Endothelial cell of umbilical vein (primary cell): ENCODE data around the gene SLC12A5. TPM values are rescaled to one million over a fixed set of nuclear protein-coding genes. Genes with fewer than 3 reads are reported as not detected.

Experiments used
- BruUV-seq: library from RNA; stranded (reverse); fragments of 400-500 nt; replicated peaks from 2 replicates; lab custom pipeline; 2021; lab: Mats Ljungman, UMichigan
- CTCF ChIA-PET: fragments of 300-600, 350-600 bp; sonication (Branson Sonifier 250); formaldehyde crosslinking; loops from one replicate; lab custom pipeline; 2021; ENCODE audit warnings: antibody characterized with exemption, inconsistent platforms; lab: Charles Lee
- POLR2A ChIA-PET: fragments of 300-600, 350-600 bp; sonication (Branson Sonifier 250); formaldehyde crosslinking; loops from one replicate; lab custom pipeline; 2021; ENCODE audit warnings: antibody characterized with exemption, inconsistent platforms; lab: Charles Lee
- DNase-seq: peaks from one replicate; pipeline ENCODE4 v3.0.0-alpha.2; 2011; ENCODE audit warnings: low read depth, low spot score
- FAIRE-seq: peaks from 2 replicates; lab custom pipeline; 2011; peaks lifted over from hg19 to GRCh38; lab: Jason Lieb, UNC
- H2AFZ ChIP-seq: 2 replicates; pipeline ENCODE4 v1.6.0; 2012; ENCODE audit warnings: low read depth, low read length, control low read depth, inconsistent platforms
- H3K27ac ChIP-seq: 2 replicates; pipeline ENCODE4 v1.5.1; 2011; ENCODE audit warnings: low read depth, mild to moderate bottlenecking, control low read depth, low read length, moderate library complexity; ENCODE audit not compliant: insufficient read depth
- H3K27me3 ChIP-seq, 2 experiments: 2 replicates each; pipeline versions ENCODE4 v1.6.0 to v1.6.1; 2011; ENCODE audit warnings: low read length in 2 of 2, mixed read lengths in 1 of 2; ENCODE audit not compliant: control insufficient read depth in 2 of 2, insufficient read depth in 2 of 2
- H3K36me3 ChIP-seq, 2 experiments: 2 replicates in 1 of 2; 3 replicates in 1 of 2; pipeline ENCODE4 v1.5.1; 2011; ENCODE audit warnings: low read length in 2 of 2, mild to moderate bottlenecking in 1 of 2, moderate library complexity in 1 of 2; ENCODE audit not compliant: control insufficient read depth in 2 of 2, insufficient read depth in 2 of 2; ENCODE audit errors: extremely low read depth in 1 of 2
- H3K4me1 ChIP-seq: 3 replicates; pipeline ENCODE4 v1.5.1; 2011; ENCODE audit warnings: mild to moderate bottlenecking, low read length; ENCODE audit not compliant: control insufficient read depth, insufficient read depth; ENCODE audit errors: extremely low read depth
- H3K4me2 ChIP-seq: 2 replicates; pipeline ENCODE4 v1.6.1; 2011; ENCODE audit warnings: low read length, control low read depth, mixed read lengths; ENCODE audit not compliant: insufficient read depth
- H3K4me3 ChIP-seq, 3 experiments: fragments of 200-600 bp in 1 of 3; sonication (generic), shearing (Covaris generic) in 1 of 3; replicated peaks in 1 of 3; 2 replicates each; pipeline ENCODE4 v1.5.1; 2011 to 2016; ENCODE audit warnings: control low read depth in 3 of 3, low read length in 3 of 3, mild to moderate bottlenecking in 2 of 3, inconsistent platforms in 1 of 3, low read depth in 1 of 3, moderate library complexity in 1 of 3; ENCODE audit not compliant: insufficient read depth in 1 of 3
- H3K79me2 ChIP-seq: 2 replicates; pipeline ENCODE4 v1.6.0; 2012; ENCODE audit warnings: low read length, inconsistent platforms; ENCODE audit not compliant: control insufficient read depth, insufficient read depth
- H3K9ac ChIP-seq: replicated peaks from 2 replicates; pipeline ENCODE3; 2011; ENCODE audit warnings: low read length, control low read depth; ENCODE audit not compliant: insufficient read depth; ENCODE audit errors: extremely low read depth
- H3K9me1 ChIP-seq: replicated peaks from 3 replicates; pipeline ENCODE4 v1.6.0; 2011; ENCODE audit warnings: mild to moderate bottlenecking, low read length; ENCODE audit not compliant: control insufficient read depth, insufficient read depth; ENCODE audit errors: extremely low read depth
- H3K9me3 ChIP-seq: replicated peaks from 2 replicates; pipeline ENCODE4 v1.5.1; 2012; ENCODE audit warnings: low read length, inconsistent platforms; ENCODE audit not compliant: control insufficient read depth, insufficient read depth
- H4K20me1 ChIP-seq: replicated peaks from 2 replicates; pipeline ENCODE3; 2011; ENCODE audit warnings: mild to moderate bottlenecking, low read length; ENCODE audit not compliant: control insufficient read depth, insufficient read depth; ENCODE audit errors: extremely low read depth
- EZH2 ChIP-seq: IDR thresholded peaks from 2 replicates; pipeline ENCODE4 v1.6.1; 2012; ENCODE audit warnings: borderline replicate concordance, low read depth, mild to moderate bottlenecking, moderate library complexity, low read length, inconsistent platforms; ENCODE audit not compliant: severe bottlenecking
- FOS ChIP-seq: IDR thresholded peaks from 2 replicates; pipeline ENCODE4 v1.6.1; 2011; ENCODE audit warnings: mild to moderate bottlenecking, low read length, moderate library complexity, borderline replicate concordance; ENCODE audit not compliant: insufficient read depth
- GATA2 ChIP-seq: IDR thresholded peaks from 2 replicates; pipeline ENCODE4 v1.7.0; 2011; ENCODE audit warnings: low read depth, mild to moderate bottlenecking, moderate library complexity, mixed read lengths, low read length; ENCODE audit not compliant: insufficient read length, insufficient read depth
- JUN ChIP-seq: IDR thresholded peaks from 2 replicates; pipeline ENCODE4 v1.6.1; 2011; ENCODE audit warnings: borderline replicate concordance, low read depth; ENCODE audit not compliant: insufficient read length, insufficient read depth
- MAX ChIP-seq: IDR thresholded peaks from 2 replicates; pipeline ENCODE4 v1.6.1; 2011; ENCODE audit not compliant: insufficient read depth, insufficient read length
- MYC ChIP-seq: IDR thresholded peaks from one replicate; pipeline ENCODE4 v1.6.1; 2011; ENCODE audit warnings: mild to moderate bottlenecking, low read depth, low read length
- POLR2A ChIP-seq: IDR thresholded peaks from 2 replicates; pipeline ENCODE4 v1.6.1; 2012; ENCODE audit warnings: low read depth, mild to moderate bottlenecking, control low read depth, low read length
- POLR2AphosphoS5 ChIP-seq: IDR thresholded peaks from 2 replicates; pipeline ENCODE4 v1.6.1; 2012; ENCODE audit warnings: low read depth, mild to moderate bottlenecking, control low read depth, low read length, moderate library complexity; ENCODE audit not compliant: insufficient read depth
- dilution Hi-C: fragments of 300-500 bp; cut with MboI; formaldehyde crosslinking; loops from one replicate; pipeline ENCODE4 v1.15.0; 2019; ENCODE audit warnings: low sequenced_read_pairs; ENCODE audit not compliant: extremely low pct_ligation_motif_present
- intact Hi-C: fragments of 100-400 bp; cut with micrococcal nuclease; formaldehyde crosslinking; loops from one replicate; pipeline ENCODE4 v1.10.0; 2022
- polyA plus RNA-seq, 4 experiments: library from polyadenylated mRNA; depleted of rRNA in 3 of 4; stranded (reverse) in 3 of 4; unstranded in 1 of 4; fragments of >200 nt; gene quantifications; 2 replicates each; pipeline versions ENCODE4 v1.2.1 to v1.2.3, GENCODE V29; 2011 to 2012; ENCODE audit warnings: missing spikeins in 1 of 4
- total RNA-seq: library from RNA; stranded (reverse); gene quantifications from 2 replicates; pipeline ENCODE4 v1.2.3, GENCODE V29; 2021
- TF ChIP-seq, protein P1 (sequence below), 2 donors: IDR thresholded peaks; 1 replicate in 1 of 2; 2 replicates in 1 of 2; pipeline ENCODE4 v1.5.1; 2011; ENCODE audit warnings: low read length in 2 of 2, mild to moderate bottlenecking in 2 of 2, moderate library complexity in 2 of 2, control low read depth in 1 of 2, inconsistent platforms in 1 of 2, low read depth in 1 of 2; ENCODE audit not compliant: insufficient read depth in 1 of 2; ENCODE audit errors: extremely low read depth in 1 of 2

The SLC12A5 gene
- total and polyA plus RNA-seq, 2 donors (not counting 3 experiments of a cell fraction or from before 2014, with no cell fraction given) = 1.6 to 2.3 TPM

DNA sequence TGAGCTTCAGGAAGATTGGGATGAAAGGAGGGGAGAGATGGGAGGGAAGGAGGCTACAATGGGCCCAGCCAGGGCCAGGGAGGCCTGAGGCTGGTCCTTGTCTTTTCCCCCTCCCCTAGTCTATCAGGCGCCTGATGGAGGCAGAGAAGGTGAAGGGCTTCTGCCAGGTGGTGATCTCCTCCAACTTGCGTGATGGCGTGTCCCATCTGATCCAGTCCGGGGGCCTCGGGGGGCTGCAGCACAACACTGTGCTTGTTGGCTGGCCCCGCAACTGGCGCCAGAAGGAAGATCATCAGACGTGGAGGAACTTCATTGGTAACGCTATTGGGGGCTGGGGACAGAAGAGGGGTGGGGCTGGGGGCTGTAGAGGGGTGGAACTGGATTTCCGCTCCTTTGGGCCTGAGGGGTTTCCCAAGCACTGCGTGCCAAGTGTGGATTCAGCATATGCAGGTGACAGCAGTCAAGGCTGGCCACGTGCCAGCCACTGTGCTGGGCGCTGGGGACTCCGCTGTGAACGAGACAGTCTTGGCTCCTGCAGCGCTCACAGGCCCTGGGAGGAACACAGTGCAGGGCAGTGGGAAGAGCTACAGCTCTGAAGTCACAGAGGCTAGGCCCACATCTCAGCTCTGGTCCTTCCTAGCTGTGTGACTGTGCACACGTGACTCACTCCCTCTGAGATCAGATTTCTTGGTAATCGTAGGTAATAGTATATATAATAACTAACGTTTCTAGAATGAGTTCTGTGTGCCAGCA is 22.7 kb downstream of the SLC12A5 start:
- no peak for FAIRE-seq
- H3K9me3 ChIP-seq = no peaks in the 10 kb centered on the region
- H4K20me1 ChIP-seq = no peaks in the 10 kb centered on the region
- CTCF ChIA-PET = no interaction called here
- peaks cover 0 to 1% of the 10 kb centered on the region in 2 experiments for H3K27me3 ChIP-seq
- intact Hi-C loops (no loop called here), dilution Hi-C loops (no loop called here)
- no TSS peak for BruUV-seq
- no peak overlapping the region for H3K27ac ChIP-seq
- H3K79me2 ChIP-seq = no peaks in the 10 kb centered on the region
- H2AFZ ChIP-seq = no peak overlapping the region
- TF ChIP-seq POLR2A (no peak), MYC (no peak)
- TF ChIP-seq, protein P1, sequence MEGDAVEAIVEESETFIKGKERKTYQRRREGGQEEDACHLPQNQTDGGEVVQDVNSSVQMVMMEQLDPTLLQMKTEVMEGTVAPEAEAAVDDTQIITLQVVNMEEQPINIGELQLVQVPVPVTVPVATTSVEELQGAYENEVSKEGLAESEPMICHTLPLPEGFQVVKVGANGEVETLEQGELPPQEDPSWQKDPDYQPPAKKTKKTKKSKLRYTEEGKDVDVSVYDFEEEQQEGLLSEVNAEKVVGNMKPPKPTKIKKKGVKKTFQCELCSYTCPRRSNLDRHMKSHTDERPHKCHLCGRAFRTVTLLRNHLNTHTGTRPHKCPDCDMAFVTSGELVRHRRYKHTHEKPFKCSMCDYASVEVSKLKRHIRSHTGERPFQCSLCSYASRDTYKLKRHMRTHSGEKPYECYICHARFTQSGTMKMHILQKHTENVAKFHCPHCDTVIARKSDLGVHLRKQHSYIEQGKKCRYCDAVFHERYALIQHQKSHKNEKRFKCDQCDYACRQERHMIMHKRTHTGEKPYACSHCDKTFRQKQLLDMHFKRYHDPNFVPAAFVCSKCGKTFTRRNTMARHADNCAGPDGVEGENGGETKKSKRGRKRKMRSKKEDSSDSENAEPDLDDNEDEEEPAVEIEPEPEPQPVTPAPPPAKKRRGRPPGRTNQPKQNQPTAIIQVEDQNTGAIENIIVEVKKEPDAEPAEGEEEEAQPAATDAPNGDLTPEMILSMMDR (IDR thresholded peaks at IDR 0.05; ENCODE audit: extremely low read depth in 1 of 2, insufficient read depth in 1 of 2, low read depth in 1 of 2, low read length in 2 of 2) = no peak
- H3K4me3 ChIP-seq = no peak overlapping the region
- DNase-seq = no peak
- H3K9me1 ChIP-seq = no peaks in the 10 kb centered on the region
- H3K4me2 ChIP-seq = no peak overlapping the region
- H3K9ac ChIP-seq = no peak overlapping the region
- H3K4me1 ChIP-seq = no peaks in the 10 kb centered on the region
- POLR2A ChIA-PET = no interaction called here
- no peaks in the 10 kb centered on the region for H3K36me3 ChIP-seq

DNA sequence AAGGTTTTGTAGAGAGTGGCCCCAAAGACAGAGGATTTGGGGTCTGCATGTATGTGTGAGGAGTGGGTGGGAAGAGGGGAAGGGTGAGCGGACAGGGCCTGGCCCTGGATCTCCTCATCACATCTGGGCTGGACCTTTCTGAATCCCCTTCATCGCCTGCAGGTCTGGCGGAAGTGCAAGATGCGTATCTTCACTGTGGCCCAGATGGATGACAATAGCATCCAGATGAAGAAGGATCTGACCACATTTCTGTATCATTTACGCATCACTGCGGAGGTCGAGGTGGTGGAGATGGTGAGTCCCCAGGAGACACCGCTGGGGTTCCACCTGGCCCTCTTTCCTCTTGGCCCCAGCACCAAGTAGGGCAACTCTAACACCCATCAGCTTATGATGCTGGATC is 24.4 kb downstream of the SLC12A5 start:
- no peak overlapping the region for H3K9ac ChIP-seq
- no peaks in the 10 kb centered on the region for H3K36me3 ChIP-seq
- dilution Hi-C loops (no loop called here), intact Hi-C loops (no loop called here)
- no peaks in the 10 kb centered on the region for H3K79me2 ChIP-seq
- no peak overlapping the region for H2AFZ ChIP-seq
- ChIA-PET CTCF (no interaction called here), POLR2A (no interaction called here)
- BruUV-seq = no TSS peak
- H3K4me2 ChIP-seq = no peak overlapping the region
- no peaks in the 10 kb centered on the region for H3K9me1 ChIP-seq
- TF ChIP-seq FOS = no peak
- TF ChIP-seq MYC = no peak
- no peak for TF ChIP-seq MAX
- TF ChIP-seq EZH2 = no peak
- no peak for TF ChIP-seq POLR2A
- no peak for TF ChIP-seq GATA2
- TF ChIP-seq POLR2AphosphoS5 = no peak
- TF ChIP-seq, protein P1 (IDR thresholded peaks at IDR 0.05; ENCODE audit: extremely low read depth in 1 of 2, insufficient read depth in 1 of 2, low read depth in 1 of 2, low read length in 2 of 2) = no peak
- TF ChIP-seq JUN = no peak
- no peaks in the 10 kb centered on the region for H4K20me1 ChIP-seq
- H3K27ac ChIP-seq = no peak overlapping the region
- no peak for DNase-seq
- no peaks in the 10 kb centered on the region for H3K9me3 ChIP-seq
- H3K4me1 ChIP-seq = peaks cover 10% of the 10 kb centered on the region
- FAIRE-seq = no peak
- H3K27me3 ChIP-seq = peaks cover 2 to 16% of the 10 kb centered on the region in 2 experiments
- H3K4me3 ChIP-seq = no peak overlapping the region
